Neural cell (in vitro differentiated cells): Measurements from ENCODE around the gene KIF2A.

Source experiments
- CTCF ChIP-seq: fragments of 450-650 bp; IDR thresholded peaks from 2 replicates; pipeline ENCODE4 v1.5.1; 2014; ENCODE audit warnings: antibody characterized with exemption, mild to moderate bottlenecking, moderate library complexity; ENCODE audit not compliant: poor library complexity, severe bottlenecking
- EP300 ChIP-seq: fragments of 450-650 bp; conservative IDR thresholded peaks from 2 replicates; pipeline ENCODE4 v1.6.1; 2014; ENCODE audit warnings: antibody characterized with exemption, mild to moderate bottlenecking, moderate library complexity; ENCODE audit not compliant: poor library complexity, severe bottlenecking
- EZH2 ChIP-seq: fragments of 200-600, 300-800 bp; shearing (Covaris generic), sonication (generic); IDR thresholded peaks from 2 replicates; pipeline ENCODE4 v1.6.1; 2014; ENCODE audit warnings: antibody characterized with exemption, low read length, borderline replicate concordance, mild to moderate bottlenecking; ENCODE audit not compliant: insufficient read depth, poor library complexity, severe bottlenecking
- MXI1 ChIP-seq: fragments of 450-650 bp; conservative IDR thresholded peaks from 2 replicates; pipeline ENCODE4 v1.6.1; 2014; ENCODE audit warnings: antibody characterized with exemption, mild to moderate bottlenecking; ENCODE audit not compliant: poor library complexity, severe bottlenecking
- POLR2AphosphoS5 ChIP-seq: IDR thresholded peaks from 2 replicates; pipeline ENCODE4 v1.6.1; 2012
- RAD21 ChIP-seq: fragments of 450-650 bp; conservative IDR thresholded peaks from 2 replicates; pipeline ENCODE4 v1.6.1; 2014; ENCODE audit warnings: antibody characterized with exemption, mild to moderate bottlenecking, moderate library complexity
- TAF1 ChIP-seq: IDR thresholded peaks from 2 replicates; pipeline ENCODE4 v1.6.1; 2012; ENCODE audit warnings: low read depth

- no peak for TF ChIP-seq CTCF
- no peak for TF ChIP-seq POLR2AphosphoS5
- no peak for TF ChIP-seq EZH2
- TF ChIP-seq EP300 = no peak
- no peak for TF ChIP-seq MXI1
- no peak for TF ChIP-seq RAD21
- no peak for TF ChIP-seq TAF1
Measured at GRCh38 chr5:62263401-62263800, 42.6 kb upstream of the KIF2A start.
